HG02943 (cell line): ENCODE results near the gene STARD13.

Experiments
- ATAC-seq: cut with Tn5 transposase; IDR thresholded peaks from one replicate; pipeline ENCODE4 v1.9.1; 2021; ENCODE audit warnings: mild to moderate bottlenecking, low read depth, moderate library complexity; ENCODE audit not compliant: unreplicated experiment

STARD13 gene

GRCh38 chr13:33311040-33311439, 25.5 kb upstream of the STARD13 start:
- no peak for ATAC-seq

- ATAC-seq, result no peak
Measured at GRCh38 chr13:33310245-33311038, 24.9 kb upstream of the STARD13 start.

DNA sequence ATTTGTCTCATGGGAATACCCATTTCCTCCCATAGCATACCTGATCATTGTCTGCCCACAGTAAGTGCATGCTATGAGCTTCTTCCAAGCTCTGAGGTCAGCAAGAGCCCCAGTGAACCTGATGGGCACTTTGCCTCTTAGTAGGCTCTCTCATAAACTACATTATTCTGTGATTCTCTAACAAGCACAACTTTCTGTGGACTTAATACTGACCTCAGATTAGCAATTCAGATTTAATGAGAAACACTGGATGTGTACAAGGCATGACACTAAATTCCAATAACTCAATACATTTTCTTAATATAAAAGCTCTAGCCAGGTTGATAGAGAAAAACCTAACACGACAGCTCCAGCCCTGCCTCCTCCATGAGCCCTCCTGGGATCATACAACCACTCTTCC, 23.3 kb upstream of the STARD13 start:
- no peak for ATAC-seq

GRCh38 chr13:33307843-33308242, 22.3 kb upstream of the STARD13 start:
- ATAC-seq, result no peak

DNA sequence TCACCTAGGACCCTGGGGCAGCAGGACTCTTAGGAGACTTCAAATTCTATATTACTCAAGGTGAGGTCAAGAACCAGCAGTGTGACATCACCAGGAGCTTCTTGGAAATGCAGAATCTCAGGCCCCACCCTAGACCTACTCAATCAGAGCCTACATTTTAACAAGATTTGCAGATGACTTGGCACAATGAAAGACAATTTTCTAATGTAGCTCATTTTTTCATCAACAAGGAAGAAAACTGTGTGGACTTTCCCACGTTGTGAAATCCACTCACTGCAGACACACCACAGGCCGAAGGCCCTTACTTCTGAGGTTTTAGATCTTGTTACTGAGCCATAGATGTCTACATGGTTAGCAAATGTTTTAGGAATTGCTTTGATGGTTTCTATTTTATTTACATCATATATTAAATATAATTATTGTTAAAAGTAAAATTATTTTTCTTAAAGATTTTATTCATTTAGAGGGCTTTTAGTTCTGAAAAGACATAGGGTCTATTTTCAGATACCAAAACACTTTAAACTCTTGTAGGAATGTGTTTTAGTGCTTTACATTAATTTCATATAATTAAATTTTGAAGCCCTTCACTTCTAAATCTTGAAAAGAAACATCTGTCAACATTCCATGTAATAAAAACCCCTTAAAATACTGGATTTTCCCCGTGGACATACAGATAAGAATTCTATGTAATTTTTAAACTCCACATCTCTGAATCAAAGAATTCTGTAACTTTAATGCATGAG, 18.5 kb upstream of the STARD13 start:
- ATAC-seq, result no peak

DNA sequence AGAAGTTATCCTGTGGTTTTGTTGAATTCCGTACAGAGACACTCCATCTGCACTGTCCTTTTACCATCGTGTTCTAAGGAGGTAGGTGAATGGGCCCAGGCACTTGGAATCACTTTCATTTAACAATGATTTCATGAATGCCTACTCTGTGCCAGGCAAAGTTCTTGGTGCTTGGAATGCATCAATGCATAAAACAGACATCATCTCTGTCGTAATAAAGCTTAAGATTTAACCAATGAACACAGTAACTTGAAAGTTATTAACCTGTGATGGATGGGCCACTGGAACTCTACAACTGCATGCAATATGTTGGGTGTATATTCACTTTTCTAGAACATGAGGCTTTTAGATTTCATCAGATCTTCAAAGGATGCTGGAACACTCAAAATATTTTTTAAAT, 14.1 kb upstream of the STARD13 start:
- ATAC-seq, result no peak

- ATAC-seq, result no peak
Measured at GRCh38 chr13:33296793-33297425, 11.4 kb upstream of the STARD13 start.

DNA sequence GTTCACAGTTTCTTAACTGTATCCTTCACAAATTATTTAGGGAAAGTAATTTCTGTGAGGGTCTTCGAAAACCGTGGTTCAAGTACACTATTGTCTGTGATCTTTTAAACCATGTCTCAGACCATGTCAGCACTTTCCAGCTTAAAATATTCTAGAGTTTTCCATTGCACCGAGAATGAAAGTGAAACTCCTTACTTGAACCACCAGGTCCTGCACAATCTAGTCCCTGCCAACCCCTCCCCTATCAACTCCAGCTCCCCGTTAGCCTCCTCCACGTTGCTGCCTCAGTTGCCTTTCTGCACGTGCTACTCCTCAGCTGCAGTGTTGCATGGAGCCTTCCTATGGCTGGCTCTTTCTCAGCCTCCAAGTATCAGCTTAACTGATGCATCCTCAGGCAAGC, 7.2 kb upstream of the STARD13 start:
- ATAC-seq, result no peak

GRCh38 chr13:33290421-33290965, 4.9 kb upstream of the STARD13 start:
- no peak for ATAC-seq

DNA sequence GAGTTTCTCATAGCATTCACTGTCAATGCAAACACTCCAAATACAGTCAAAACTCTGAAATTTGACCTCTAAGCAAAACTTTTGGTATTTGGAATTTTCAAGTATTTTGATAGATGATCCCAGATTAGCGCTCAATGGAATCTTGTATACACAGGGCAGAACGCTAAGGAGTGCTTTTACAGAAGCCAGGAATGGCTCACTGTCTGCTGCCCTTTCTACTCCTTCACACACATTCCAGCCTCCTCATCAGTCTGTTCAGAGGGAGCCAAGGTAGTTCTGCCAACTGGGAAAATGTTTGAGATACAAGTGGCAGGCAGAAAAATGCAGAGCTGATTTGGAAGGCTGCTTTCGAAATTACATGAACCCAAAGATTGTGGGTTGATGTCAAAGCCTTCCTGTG, 4.4 kb upstream of the STARD13 start:
- ATAC-seq, result no peak

DNA sequence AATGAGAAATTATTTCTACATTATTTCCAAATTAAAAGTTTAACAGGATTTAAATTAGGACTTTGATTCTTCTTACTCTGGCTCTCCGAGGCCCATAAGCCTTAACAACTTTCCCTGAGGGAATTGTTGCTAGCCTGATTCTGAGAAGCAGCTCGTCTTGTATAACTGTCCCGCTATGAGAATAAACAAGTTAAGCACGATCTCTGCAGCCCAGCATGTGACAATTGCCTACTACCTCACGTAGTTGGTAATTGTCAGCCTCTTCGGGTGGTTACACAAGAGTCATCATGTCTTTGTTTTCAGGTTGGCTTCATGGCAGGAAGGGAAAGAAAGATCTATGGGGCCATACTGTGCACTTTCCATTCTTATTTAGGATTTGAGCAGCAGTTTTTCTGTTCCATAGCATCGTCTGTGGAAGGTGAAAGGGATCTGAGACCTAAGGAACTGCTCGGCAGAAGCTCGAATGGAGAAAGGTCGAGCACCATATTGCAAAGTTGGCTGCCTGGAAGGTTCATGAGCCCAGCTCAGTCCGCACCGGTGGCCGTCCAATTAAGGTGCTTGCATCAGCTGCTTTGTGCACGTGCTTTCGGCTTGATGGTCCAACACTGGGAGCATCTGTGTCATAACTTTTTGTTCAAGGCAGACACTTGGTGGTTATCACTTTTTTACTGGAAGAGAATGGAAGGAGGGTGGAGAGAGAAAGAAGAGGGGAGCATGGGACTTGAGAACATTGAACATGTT, 1.8 kb upstream of the STARD13 start:
- ATAC-seq, result no peak

GRCh38 chr13:33286128-33286527, 573 bp upstream of the STARD13 start:
- ATAC-seq, result no peak

GRCh38 chr13:33284916-33285315, 639 bp downstream of the STARD13 start:
- peak; percentile 15 for ATAC-seq

- ATAC-seq, result no peak
Measured at GRCh38 chr13:33284031-33284430, 1.5 kb downstream of the STARD13 start.

GRCh38 chr13:33283195-33283911, 2.2 kb downstream of the STARD13 start:
- no peak for ATAC-seq

- ATAC-seq, result no peak
Measured at GRCh38 chr13:33281951-33282595, 3.5 kb downstream of the STARD13 start.

GRCh38 chr13:33280923-33281322, 4.6 kb downstream of the STARD13 start:
- no peak for ATAC-seq

- no peak for ATAC-seq
Measured at GRCh38 chr13:33280279-33280905, 5.2 kb downstream of the STARD13 start.
